PFSK-1 (cell line): ENCODE results near the gene TMUB1.

Source experiments
- POLR2AphosphoS5 ChIP-seq: IDR thresholded peaks from 2 replicates; pipeline ENCODE4 v1.6.1; 2012; ENCODE audit warnings: low read depth, mild to moderate bottlenecking, control low read depth, low read length, moderate library complexity
- TAF1 ChIP-seq: IDR thresholded peaks from 2 replicates; pipeline ENCODE4 v1.6.1; 2012; ENCODE audit warnings: low read length, control low read depth, borderline replicate concordance; ENCODE audit not compliant: insufficient read depth

DNA sequence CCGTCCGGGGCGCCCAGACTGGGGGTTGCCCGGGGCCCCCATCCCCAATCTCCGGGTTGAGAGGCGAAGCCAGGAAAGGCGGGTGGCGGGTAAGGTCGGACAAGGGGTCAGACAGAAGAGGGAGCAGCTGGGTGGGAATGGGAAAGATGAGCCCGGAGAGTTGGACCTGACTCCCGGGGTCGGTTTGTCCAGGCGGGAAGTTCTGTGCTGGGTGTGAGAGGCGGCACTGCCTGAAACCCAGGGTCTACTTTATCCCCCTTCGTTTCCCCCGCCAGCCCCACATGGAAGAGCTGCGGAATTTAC is 23.2 kb downstream of the TMUB1 start:
- no peak for TF ChIP-seq TAF1
- no peak; the same call in 1 of the 2 replicates for TF ChIP-seq POLR2AphosphoS5
